Tibial artery (tissue), 4 donors: Measurements from ENCODE around the gene SND1.

Experiments used
- DNase-seq, 2 donors: peaks; one replicate each; pipeline ENCODE4 v3.0.0-alpha.2; 2019
- H3K27ac ChIP-seq, 2 donors: fragments of 200-600 bp; sonication (generic) in 1 of 2; 1 replicate in 1 of 2; 2 replicates in 1 of 2; pipeline ENCODE4 v1.5.1; 2018 to 2019; ENCODE audit warnings: mild to moderate bottlenecking in 1 of 2
- H3K27me3 ChIP-seq, 2 donors: fragments of 200-600 bp; sonication (generic) in 1 of 2; one replicate each; pipeline versions ENCODE4 v1.5.1 to v1.6.0; 2016 to 2019
- H3K36me3 ChIP-seq, 3 donors: fragments of 200-600 bp; sonication (generic) in 2 of 3; one replicate each; pipeline ENCODE4 v1.5.1; 2016 to 2019; ENCODE audit warnings: mild to moderate bottlenecking in 2 of 3
- H3K4me1 ChIP-seq, 4 donors: fragments of 200-600 bp; sonication (generic) in 2 of 4; 1 replicate in 3 of 4; 2 replicates in 1 of 4; pipeline ENCODE4 v1.5.1; 2016 to 2019
- H3K4me3 ChIP-seq, 2 donors: fragments of 200-600 bp; sonication (generic) in 1 of 2; 1 replicate in 1 of 2; 2 replicates in 1 of 2; pipeline ENCODE4 v1.5.1; 2018 to 2019; ENCODE audit warnings: mild to moderate bottlenecking in 2 of 2
- H3K9me3 ChIP-seq, 3 donors: fragments of 200-600 bp; sonication (generic) in 1 of 3; one replicate each; pipeline ENCODE4 v1.5.1; 2016 to 2019
- intact Hi-C: fragments of 100-400 bp; cut with DNase I; formaldehyde crosslinking; loops from one replicate; pipeline ENCODE4 v1.15.0; 2023; ENCODE audit warnings: low total_unique reads
- TF ChIP-seq, protein P1 (sequence below), 2 experiments: fragments of 200-600 bp in 1 of 2; fragments of 450-650 bp in 1 of 2; IDR thresholded peaks; one replicate each; pipeline ENCODE4 v1.5.1; 2017 to 2019; ENCODE audit warnings: antibody characterized with exemption in 2 of 2, mild to moderate bottlenecking in 1 of 2, moderate library complexity in 1 of 2

Gene SND1

DNA sequence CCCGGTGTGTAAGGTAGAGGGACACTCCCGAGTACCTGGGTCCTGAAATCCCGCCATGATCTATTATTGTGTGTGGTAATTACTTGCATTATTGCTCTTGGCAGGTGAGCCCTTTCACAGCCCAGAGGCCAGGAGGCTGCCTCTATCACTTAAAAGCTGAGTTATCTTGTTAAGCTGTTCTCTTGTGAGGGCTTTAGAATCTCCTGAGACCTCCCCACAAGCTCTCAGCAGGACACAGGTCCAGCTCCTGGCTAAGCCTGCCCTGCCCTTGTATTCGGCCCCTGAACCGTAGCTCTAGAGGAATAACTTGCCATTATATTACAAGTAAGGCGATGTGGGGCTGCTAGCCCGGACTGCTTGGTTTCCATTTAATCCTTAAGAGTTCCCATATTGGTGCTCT lies 13.9 kb downstream of the SND1 start:
- intact Hi-C loops = no loop called here
- TF ChIP-seq, protein P1, sequence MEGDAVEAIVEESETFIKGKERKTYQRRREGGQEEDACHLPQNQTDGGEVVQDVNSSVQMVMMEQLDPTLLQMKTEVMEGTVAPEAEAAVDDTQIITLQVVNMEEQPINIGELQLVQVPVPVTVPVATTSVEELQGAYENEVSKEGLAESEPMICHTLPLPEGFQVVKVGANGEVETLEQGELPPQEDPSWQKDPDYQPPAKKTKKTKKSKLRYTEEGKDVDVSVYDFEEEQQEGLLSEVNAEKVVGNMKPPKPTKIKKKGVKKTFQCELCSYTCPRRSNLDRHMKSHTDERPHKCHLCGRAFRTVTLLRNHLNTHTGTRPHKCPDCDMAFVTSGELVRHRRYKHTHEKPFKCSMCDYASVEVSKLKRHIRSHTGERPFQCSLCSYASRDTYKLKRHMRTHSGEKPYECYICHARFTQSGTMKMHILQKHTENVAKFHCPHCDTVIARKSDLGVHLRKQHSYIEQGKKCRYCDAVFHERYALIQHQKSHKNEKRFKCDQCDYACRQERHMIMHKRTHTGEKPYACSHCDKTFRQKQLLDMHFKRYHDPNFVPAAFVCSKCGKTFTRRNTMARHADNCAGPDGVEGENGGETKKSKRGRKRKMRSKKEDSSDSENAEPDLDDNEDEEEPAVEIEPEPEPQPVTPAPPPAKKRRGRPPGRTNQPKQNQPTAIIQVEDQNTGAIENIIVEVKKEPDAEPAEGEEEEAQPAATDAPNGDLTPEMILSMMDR (IDR thresholded peaks at IDR 0.05) = no peak
- H3K36me3 ChIP-seq = no peaks in the 10 kb centered on the region
- no peaks in the 10 kb centered on the region for H3K27me3 ChIP-seq
- H3K4me1 ChIP-seq = peaks cover 0 to 8% (median 0%) of the 10 kb centered on the region in 4 donors
- no peak overlapping the region for H3K27ac ChIP-seq
- DNase-seq = no peak
- H3K9me3 ChIP-seq = no peaks in the 10 kb centered on the region
- no peak overlapping the region for H3K4me3 ChIP-seq

DNA sequence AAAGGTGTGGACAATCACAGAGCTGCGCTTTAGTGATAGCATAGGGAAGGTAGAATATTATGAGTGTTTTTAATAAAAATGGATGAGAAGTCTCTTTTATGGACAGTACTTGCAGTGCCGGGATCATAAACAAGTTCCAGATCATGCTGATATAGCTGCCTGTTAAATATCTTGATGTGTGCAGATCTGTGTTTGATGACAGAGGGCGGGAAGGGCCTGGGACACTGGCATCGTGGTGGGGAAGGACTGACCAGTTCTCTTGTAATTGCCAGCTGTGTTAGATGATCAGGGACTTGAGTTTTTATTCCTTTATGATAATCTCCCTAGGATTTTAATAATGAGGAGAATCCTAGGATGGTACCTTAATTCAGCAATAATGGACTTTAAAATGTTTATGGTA lies 14.6 kb downstream of the SND1 start:
- peaks cover 0 to 8% (median 0%) of the 10 kb centered on the region in 4 donors for H3K4me1 ChIP-seq
- H3K36me3 ChIP-seq = no peaks in the 10 kb centered on the region
- no peaks in the 10 kb centered on the region for H3K9me3 ChIP-seq
- TF ChIP-seq, protein P1 (IDR thresholded peaks at IDR 0.05) = no peak
- intact Hi-C loops = no loop called here
- H3K27me3 ChIP-seq = no peaks in the 10 kb centered on the region
- H3K27ac ChIP-seq = no peak overlapping the region
- H3K4me3 ChIP-seq = no peak overlapping the region
- DNase-seq = no peak

DNA sequence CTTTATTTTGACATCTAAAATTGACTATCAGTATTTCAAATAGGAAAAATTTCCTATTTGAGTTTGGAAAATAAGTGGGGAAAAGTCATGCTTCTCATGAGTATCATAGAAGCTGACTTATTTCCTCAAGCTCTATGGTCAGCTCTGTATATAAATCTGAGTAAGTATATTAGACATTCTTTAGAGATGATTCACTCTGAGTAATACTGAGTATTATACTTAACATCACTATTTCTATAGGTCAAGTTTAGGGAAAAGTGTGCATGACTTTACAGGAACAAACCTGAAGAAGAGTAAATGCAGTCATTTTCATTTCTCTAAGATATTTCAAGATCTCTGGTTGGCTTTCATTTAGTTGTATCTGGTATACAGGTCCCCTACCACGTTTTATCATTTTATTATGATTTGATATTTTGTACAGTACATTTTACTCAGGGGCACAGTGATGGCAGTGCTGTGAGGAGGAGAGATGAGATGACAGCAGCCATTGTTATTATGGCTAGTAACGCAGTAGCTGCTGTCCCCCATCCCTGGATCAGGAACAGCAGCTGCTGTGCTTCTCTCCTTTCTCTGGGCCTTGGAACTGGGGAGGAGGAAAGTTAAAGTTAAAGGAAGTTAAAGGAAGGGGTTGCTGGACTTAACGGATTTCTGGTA lies 15.2 kb downstream of the SND1 start:
- Histone ChIP-seq H3K4me1 (peaks cover 0 to 8% (median 0%) of the 10 kb centered on the region in 4 donors), H3K4me3 (no peak overlapping the region), H3K9me3 (no peaks in the 10 kb centered on the region), H3K27ac (no peak overlapping the region), H3K36me3 (no peaks in the 10 kb centered on the region), H3K27me3 (no peaks in the 10 kb centered on the region)
- no peak for DNase-seq
- intact Hi-C loops = no loop called here
- TF ChIP-seq, protein P1 (IDR thresholded peaks at IDR 0.05) = no peak

GRCh38 chr7:127667759-127668530 lies 16.0 kb downstream of the SND1 start:
- TF ChIP-seq, protein P1 (IDR thresholded peaks at IDR 0.05) = no peak

DNA sequence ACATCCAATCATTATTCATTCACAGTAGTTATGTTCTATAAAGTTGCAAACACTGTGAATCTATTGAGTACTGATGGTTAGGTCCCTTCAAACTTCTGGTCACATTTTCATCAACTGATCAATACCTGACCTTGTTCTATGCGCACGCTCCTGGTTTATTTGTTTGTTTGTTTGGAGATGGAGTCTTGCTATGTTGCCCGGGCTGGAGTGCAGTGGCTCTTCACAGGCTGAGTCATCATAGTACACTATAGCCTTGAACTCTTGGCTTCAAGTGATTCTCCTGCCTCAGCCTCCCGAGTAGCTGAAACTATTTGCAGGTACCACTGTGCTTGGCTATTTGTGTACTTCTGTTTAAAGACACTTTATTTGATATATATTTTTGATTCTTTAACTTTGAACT lies 19.3 kb downstream of the SND1 start:
- H3K27ac ChIP-seq = no peak overlapping the region
- intact Hi-C loops = no loop called here
- H3K9me3 ChIP-seq = no peaks in the 10 kb centered on the region
- no peaks in the 10 kb centered on the region for H3K27me3 ChIP-seq
- TF ChIP-seq, protein P1 (IDR thresholded peaks at IDR 0.05) = no peak
- no peaks in the 10 kb centered on the region for H3K36me3 ChIP-seq
- H3K4me1 ChIP-seq = peaks cover 0 to 14% (median 9%) of the 10 kb centered on the region in 4 donors
- no peak for DNase-seq
- no peak overlapping the region for H3K4me3 ChIP-seq

More at GRCh38 chr7:127667759-127668530, 16.0 kb downstream of the SND1 start:
- intact Hi-C loops = no loop called here
- no peaks in the 10 kb centered on the region for H3K9me3 ChIP-seq
- no peak for DNase-seq
- H3K36me3 ChIP-seq = no peaks in the 10 kb centered on the region
- no peak overlapping the region for H3K4me3 ChIP-seq
- no peak overlapping the region for H3K27ac ChIP-seq
- H3K27me3 ChIP-seq = no peaks in the 10 kb centered on the region
- H3K4me1 ChIP-seq = peaks cover 0 to 8% (median 0%) of the 10 kb centered on the region in 4 donors
